Measurements from ENCODE around the gene UNC13C. TPM values are rescaled to one million over a fixed set of nuclear protein-coding genes. Genes with fewer than 3 reads are reported as not detected.

Gene UNC13C
- total and polyA plus RNA-seq, 2 donors (not counting 3 experiments of a cell fraction or from before 2014, with no cell fraction given) = not detected

- no peaks in the 10 kb centered on the region for H3K27me3 ChIP-seq (ENCODE audit: control insufficient read depth in 2 of 2, insufficient read depth in 2 of 2, low read length in 2 of 2)
- H3K9me3 ChIP-seq (replicated peaks; ENCODE audit: control insufficient read depth, insufficient read depth, low read length) = no peaks in the 10 kb centered on the region
- no peak overlapping the region for H2AFZ ChIP-seq (ENCODE audit: low read depth, low read length)
- no peak overlapping the region for H3K4me3 ChIP-seq (replicated peaks in 1 of 3; ENCODE audit: insufficient read depth in 1 of 3, low read depth in 1 of 3, low read length in 3 of 3)
- no peaks in the 10 kb centered on the region for H3K9me1 ChIP-seq (replicated peaks; ENCODE audit: control insufficient read depth, extremely low read depth, insufficient read depth, low read length)
- no peaks in the 10 kb centered on the region for H3K4me1 ChIP-seq (ENCODE audit: control insufficient read depth, extremely low read depth, insufficient read depth, low read length)
- BruUV-seq (replicated peaks) = no TSS peak
- dilution Hi-C loops (cut with MboI; ENCODE audit: extremely low pct_ligation_motif_present, low sequenced_read_pairs) = no loop called here
- no peaks in the 10 kb centered on the region for H3K36me3 ChIP-seq (ENCODE audit: control insufficient read depth in 2 of 2, extremely low read depth in 1 of 2, insufficient read depth in 2 of 2, low read length in 2 of 2)
- H3K4me2 ChIP-seq (ENCODE audit: insufficient read depth, low read length) = no peak overlapping the region
- H3K79me2 ChIP-seq (ENCODE audit: control insufficient read depth, insufficient read depth, low read length) = no peaks in the 10 kb centered on the region
- no peak overlapping the region for H3K27ac ChIP-seq (ENCODE audit: insufficient read depth, low read depth, low read length)
- DNase-seq (ENCODE audit: low read depth, low spot score) (no peak), FAIRE-seq (no peak)
- CTCF ChIA-PET = no interaction called here
- POLR2A ChIA-PET = no interaction called here
- TF ChIP-seq FOS (IDR thresholded peaks at IDR 0.05; ENCODE audit: borderline replicate concordance, insufficient read depth, low read length) (no peak), MAX (IDR thresholded peaks at IDR 0.05; ENCODE audit: insufficient read depth, insufficient read length) (no peak), CTCF (IDR thresholded peaks at IDR 0.05; ENCODE audit: extremely low read depth in 1 of 2, insufficient read depth in 1 of 2, low read depth in 1 of 2, low read length in 2 of 2) (no peak), GATA2 (IDR thresholded peaks at IDR 0.05; ENCODE audit: insufficient read depth, insufficient read length, low read depth, low read length) (no peak), POLR2AphosphoS5 (IDR thresholded peaks at IDR 0.05; ENCODE audit: insufficient read depth, low read depth, low read length) (no peak), POLR2A (IDR thresholded peaks at IDR 0.05; ENCODE audit: low read depth, low read length) (no peak), JUN (IDR thresholded peaks at IDR 0.05; ENCODE audit: borderline replicate concordance, insufficient read depth, insufficient read length, low read depth) (no peak), MYC (IDR thresholded peaks at IDR 0.05; ENCODE audit: low read depth, low read length) (no peak), EZH2 (IDR thresholded peaks at IDR 0.05; ENCODE audit: borderline replicate concordance, low read depth, low read length, severe bottlenecking) (no peak)
- no peak overlapping the region for H3K9ac ChIP-seq (replicated peaks; ENCODE audit: extremely low read depth, insufficient read depth, low read length)
- intact Hi-C loops (cut with micrococcal nuclease) = no loop called here
- no peaks in the 10 kb centered on the region for H4K20me1 ChIP-seq (replicated peaks; ENCODE audit: control insufficient read depth, extremely low read depth, insufficient read depth, low read length)
These were observed 48.6 kb downstream of the UNC13C start for GRCh38 chr15:54026891-54027290.

All from endothelial cell of umbilical vein (primary cell).